ENCODE data around the gene NRROS.

DNA sequence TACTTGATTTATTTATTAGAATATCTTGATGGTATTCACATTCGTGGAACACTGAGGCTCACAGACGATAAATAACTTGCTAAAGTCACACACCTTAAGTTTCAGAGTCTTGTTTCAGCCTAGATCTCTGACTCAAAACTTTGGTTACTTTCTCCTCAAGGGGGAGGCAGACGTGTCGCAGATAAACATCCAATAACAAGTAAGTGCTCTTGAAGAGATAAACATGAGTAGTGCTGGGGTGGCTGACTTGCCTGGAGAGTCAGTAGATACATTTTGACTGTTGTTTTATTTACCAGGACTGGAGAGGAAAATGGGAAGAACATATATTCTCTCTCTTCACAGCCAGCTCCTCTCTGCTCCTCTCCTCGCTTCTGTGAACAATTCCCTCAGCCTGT, 39.8 kb upstream of the NRROS start:
- TF ChIP-seq, protein P1, sequence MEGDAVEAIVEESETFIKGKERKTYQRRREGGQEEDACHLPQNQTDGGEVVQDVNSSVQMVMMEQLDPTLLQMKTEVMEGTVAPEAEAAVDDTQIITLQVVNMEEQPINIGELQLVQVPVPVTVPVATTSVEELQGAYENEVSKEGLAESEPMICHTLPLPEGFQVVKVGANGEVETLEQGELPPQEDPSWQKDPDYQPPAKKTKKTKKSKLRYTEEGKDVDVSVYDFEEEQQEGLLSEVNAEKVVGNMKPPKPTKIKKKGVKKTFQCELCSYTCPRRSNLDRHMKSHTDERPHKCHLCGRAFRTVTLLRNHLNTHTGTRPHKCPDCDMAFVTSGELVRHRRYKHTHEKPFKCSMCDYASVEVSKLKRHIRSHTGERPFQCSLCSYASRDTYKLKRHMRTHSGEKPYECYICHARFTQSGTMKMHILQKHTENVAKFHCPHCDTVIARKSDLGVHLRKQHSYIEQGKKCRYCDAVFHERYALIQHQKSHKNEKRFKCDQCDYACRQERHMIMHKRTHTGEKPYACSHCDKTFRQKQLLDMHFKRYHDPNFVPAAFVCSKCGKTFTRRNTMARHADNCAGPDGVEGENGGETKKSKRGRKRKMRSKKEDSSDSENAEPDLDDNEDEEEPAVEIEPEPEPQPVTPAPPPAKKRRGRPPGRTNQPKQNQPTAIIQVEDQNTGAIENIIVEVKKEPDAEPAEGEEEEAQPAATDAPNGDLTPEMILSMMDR (IDR thresholded peaks at IDR 0.05) = no peak
- no peak for TF ChIP-seq POLR2A (IDR thresholded peaks at IDR 0.05)

Data from body of pancreas (tissue), 4 donors.